Measurements from ENCODE around the gene TBC1D13. TPM values are rescaled to one million over a fixed set of nuclear protein-coding genes. Genes with fewer than 3 reads are reported as not detected.

The TBC1D13 gene
- total and polyA plus RNA-seq, 2 of the 13 experiments (the other 11 are each of a cell fraction or from before 2014, with no cell fraction given) = 17.9 to 19.7 TPM

DNA sequence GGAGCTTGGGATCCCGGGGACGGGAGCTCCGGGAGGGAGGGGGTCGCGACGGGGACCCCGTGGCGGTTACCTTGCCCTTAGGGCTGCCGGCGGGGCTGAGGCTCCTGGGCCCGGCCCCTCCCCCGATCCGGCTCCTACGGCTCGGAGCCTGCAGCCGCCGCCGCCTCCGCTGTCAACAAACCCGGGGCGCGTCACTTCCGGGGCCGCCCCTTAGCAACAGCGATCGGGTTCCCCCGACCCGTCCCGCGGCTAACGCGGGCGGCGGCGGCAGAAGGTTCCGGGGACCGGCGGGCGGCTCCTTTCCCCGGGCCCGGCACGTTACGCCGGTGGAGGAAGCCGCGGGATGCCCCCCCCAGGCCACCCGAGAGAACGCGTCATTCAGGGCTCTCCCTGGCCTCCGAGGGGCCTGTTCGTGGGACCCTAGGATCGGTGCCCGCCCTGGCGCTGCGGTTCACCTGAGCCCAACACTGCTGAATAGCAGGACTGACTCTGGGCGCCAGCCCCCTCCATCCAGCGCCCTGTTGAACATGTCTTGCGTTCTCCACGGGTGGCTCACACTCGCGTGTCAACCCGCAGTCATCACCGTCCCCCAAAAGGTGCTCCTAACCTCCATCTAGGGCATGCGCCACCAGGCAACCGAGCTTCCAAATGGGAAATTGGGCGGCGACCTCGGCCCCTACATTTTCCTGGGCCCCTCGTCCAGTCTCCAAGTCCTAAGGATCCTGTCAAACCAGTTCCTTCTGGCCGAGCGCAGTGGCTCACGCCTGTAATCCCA is 15.1 kb upstream of the TBC1D13 start, which contains the start of gene ZER1 (continued):
- TF ChIP-seq, protein P1, sequence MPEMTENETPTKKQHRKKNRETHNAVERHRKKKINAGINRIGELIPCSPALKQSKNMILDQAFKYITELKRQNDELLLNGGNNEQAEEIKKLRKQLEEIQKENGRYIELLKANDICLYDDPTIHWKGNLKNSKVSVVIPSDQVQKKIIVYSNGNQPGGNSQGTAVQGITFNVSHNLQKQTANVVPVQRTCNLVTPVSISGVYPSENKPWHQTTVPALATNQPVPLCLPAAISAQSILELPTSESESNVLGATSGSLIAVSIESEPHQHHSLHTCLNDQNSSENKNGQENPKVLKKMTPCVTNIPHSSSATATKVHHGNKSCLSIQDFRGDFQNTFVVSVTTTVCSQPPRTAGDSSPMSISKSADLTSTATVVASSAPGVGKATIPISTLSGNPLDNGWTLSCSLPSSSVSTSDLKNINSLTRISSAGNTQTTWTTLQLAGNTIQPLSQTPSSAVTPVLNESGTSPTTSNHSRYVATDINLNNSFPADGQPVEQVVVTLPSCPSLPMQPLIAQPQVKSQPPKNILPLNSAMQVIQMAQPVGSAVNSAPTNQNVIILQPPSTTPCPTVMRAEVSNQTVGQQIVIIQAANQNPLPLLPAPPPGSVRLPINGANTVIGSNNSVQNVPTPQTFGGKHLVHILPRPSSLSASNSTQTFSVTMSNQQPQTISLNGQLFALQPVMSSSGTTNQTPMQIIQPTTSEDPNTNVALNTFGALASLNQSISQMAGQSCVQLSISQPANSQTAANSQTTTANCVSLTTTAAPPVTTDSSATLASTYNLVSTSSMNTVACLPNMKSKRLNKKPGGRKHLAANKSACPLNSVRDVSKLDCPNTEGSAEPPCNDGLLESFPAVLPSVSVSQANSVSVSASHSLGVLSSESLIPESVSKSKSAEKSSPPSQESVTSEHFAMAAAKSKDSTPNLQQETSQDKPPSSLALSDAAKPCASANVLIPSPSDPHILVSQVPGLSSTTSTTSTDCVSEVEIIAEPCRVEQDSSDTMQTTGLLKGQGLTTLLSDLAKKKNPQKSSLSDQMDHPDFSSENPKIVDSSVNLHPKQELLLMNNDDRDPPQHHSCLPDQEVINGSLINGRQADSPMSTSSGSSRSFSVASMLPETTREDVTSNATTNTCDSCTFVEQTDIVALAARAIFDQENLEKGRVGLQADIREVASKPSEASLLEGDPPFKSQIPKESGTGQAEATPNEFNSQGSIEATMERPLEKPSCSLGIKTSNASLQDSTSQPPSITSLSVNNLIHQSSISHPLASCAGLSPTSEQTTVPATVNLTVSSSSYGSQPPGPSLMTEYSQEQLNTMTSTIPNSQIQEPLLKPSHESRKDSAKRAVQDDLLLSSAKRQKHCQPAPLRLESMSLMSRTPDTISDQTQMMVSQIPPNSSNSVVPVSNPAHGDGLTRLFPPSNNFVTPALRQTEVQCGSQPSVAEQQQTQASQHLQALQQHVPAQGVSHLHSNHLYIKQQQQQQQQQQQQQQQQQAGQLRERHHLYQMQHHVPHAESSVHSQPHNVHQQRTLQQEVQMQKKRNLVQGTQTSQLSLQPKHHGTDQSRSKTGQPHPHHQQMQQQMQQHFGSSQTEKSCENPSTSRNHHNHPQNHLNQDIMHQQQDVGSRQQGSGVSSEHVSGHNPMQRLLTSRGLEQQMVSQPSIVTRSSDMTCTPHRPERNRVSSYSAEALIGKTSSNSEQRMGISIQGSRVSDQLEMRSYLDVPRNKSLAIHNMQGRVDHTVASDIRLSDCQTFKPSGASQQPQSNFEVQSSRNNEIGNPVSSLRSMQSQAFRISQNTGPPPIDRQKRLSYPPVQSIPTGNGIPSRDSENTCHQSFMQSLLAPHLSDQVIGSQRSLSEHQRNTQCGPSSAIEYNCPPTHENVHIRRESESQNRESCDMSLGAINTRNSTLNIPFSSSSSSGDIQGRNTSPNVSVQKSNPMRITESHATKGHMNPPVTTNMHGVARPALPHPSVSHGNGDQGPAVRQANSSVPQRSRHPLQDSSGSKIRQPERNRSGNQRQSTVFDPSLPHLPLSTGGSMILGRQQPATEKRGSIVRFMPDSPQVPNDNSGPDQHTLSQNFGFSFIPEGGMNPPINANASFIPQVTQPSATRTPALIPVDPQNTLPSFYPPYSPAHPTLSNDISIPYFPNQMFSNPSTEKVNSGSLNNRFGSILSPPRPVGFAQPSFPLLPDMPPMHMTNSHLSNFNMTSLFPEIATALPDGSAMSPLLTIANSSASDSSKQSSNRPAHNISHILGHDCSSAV (CRISPR knock-in tag; IDR thresholded peaks at IDR 0.05; ENCODE audit: borderline replicate concordance) = no peak
- TF ChIP-seq, protein P2, sequence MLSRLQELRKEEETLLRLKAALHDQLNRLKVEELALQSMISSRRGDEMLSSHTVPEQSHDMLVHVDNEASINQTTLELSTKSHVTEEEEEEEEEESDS (CRISPR knock-in tag; IDR thresholded peaks at IDR 0.05; ENCODE audit: borderline replicate concordance) = 0 out of 2 replicates have a peak, but pooled peaks have one; percentile 82
- peak; percentile 27 to 47; a peak in 3 of 4 replicates for TF ChIP-seq POLR2A (IDR thresholded peaks at IDR 0.05; ENCODE audit: insufficient read depth in 1 of 2, low read depth in 2 of 2, low read length in 2 of 2)
- peak; percentile 81; the same call in 1 of the 2 replicates for TF ChIP-seq ZBTB38 (CRISPR knock-in tag; IDR thresholded peaks at IDR 0.05)
- peak; percentile 87 for TF ChIP-seq RBFOX2 (IDR thresholded peaks at IDR 0.05; ENCODE audit: low read depth, low read length)
- TF ChIP-seq, protein P3, sequence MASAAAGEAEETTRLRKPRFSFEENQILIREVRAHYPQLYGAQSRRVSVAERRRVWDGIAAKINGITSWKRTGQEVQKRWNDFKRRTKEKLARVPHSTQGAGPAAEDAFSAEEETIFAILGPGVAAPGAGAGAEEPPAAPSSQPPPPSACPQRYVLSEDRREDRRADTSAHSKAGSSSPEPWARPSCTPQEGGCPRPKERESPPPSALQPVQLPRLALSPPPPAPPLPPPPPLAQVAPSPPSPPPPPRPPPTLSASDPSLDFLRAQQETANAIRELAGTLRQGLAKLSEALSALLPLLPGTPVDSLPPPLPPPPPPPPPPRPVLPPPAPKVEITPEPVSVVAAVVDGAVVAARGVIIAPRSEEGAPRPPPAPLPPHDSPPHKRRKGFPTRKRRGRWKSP (CRISPR knock-in tag; IDR thresholded peaks at IDR 0.05) = peak; percentile 84
- 0 out of 2 replicates have a peak, but pooled peaks have one; percentile 87 for TF ChIP-seq ZFP1 (CRISPR knock-in tag; IDR thresholded peaks at IDR 0.05)
- TF ChIP-seq, protein P4, sequence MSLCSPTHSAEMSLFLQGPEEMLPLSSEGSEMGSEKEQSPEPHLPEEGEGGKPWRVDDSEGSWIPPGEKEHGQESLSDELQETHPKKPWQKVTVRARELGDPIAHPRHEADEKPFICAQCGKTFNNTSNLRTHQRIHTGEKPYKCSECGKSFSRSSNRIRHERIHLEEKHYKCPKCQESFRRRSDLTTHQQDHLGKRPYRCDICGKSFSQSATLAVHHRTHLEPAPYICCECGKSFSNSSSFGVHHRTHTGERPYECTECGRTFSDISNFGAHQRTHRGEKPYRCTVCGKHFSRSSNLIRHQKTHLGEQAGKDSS (CRISPR knock-in tag; IDR thresholded peaks at IDR 0.05; ENCODE audit: borderline replicate concordance, low read depth) = peak; percentile 84; the same call in 1 of the 2 replicates
- TF ChIP-seq ARHGAP35 (CRISPR knock-in tag; IDR thresholded peaks at IDR 0.05; ENCODE audit: borderline replicate concordance) = no peak; the same call in 1 of the 2 replicates
- TF ChIP-seq, protein P5, sequence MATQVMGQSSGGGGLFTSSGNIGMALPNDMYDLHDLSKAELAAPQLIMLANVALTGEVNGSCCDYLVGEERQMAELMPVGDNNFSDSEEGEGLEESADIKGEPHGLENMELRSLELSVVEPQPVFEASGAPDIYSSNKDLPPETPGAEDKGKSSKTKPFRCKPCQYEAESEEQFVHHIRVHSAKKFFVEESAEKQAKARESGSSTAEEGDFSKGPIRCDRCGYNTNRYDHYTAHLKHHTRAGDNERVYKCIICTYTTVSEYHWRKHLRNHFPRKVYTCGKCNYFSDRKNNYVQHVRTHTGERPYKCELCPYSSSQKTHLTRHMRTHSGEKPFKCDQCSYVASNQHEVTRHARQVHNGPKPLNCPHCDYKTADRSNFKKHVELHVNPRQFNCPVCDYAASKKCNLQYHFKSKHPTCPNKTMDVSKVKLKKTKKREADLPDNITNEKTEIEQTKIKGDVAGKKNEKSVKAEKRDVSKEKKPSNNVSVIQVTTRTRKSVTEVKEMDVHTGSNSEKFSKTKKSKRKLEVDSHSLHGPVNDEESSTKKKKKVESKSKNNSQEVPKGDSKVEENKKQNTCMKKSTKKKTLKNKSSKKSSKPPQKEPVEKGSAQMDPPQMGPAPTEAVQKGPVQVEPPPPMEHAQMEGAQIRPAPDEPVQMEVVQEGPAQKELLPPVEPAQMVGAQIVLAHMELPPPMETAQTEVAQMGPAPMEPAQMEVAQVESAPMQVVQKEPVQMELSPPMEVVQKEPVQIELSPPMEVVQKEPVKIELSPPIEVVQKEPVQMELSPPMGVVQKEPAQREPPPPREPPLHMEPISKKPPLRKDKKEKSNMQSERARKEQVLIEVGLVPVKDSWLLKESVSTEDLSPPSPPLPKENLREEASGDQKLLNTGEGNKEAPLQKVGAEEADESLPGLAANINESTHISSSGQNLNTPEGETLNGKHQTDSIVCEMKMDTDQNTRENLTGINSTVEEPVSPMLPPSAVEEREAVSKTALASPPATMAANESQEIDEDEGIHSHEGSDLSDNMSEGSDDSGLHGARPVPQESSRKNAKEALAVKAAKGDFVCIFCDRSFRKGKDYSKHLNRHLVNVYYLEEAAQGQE (IDR thresholded peaks at IDR 0.05; ENCODE audit: borderline replicate concordance in 1 of 2, low read depth in 1 of 2, low read length in 2 of 2) = 0 out of 4 replicates have a peak, but pooled peaks of 1 of the 2 experiments have one; percentile 27
- peak; percentile 75; the same call in 1 of the 2 replicates for TF ChIP-seq ZNF790 (CRISPR knock-in tag; IDR thresholded peaks at IDR 0.05; ENCODE audit: borderline replicate concordance)
- no peak for TF ChIP-seq MAFF (IDR thresholded peaks at IDR 0.05; ENCODE audit: low read depth, low read length)
- TF ChIP-seq GTF3A (CRISPR knock-in tag; conservative IDR thresholded peaks at IDR 0.05) = no peak
